NCI-H146 treated with DMSO at 0.1 percent for 48 hours (cell line): Measurements from ENCODE around the gene PDE6B.

Experiments
- DNase-seq: peaks from one replicate; lab custom pipeline; 2025; ENCODE audit not compliant: unreplicated experiment; lab: John Stamatoyannopoulos, UW

PDE6B gene

DNA sequence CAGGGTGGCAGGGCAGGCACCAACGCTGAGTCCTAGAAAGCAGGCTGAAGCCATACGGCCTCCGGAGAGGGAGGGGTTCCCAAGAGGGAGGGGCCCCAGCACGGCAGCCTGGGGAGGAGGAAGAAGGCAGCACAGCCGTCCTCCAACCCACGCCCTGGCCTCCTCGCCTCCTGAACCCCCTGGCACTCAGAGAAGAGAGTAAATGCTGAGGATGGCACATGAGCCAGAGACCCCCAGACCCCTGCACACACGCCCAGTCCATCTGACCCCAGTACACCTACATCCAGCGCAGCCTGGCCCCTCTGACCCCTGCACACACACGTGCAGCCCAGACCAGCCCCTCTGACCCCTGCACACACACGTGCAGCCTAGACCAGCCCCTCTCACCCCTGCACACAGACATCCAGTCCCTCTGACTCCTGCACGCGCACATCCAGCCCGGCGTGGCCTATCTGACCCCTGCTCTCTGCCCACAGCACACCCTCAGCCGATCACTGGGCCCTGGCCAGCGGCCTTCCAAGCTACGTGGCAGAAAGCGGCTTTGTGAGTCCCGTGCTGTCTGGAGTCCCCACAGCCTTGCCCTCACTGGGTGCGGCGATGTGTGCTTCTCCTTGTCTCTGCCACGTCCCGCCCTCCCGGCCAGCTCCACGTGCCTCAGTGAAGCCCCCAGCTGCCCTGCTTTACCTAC is 30.2 kb downstream of the PDE6B start:
- no peak for DNase-seq

DNA sequence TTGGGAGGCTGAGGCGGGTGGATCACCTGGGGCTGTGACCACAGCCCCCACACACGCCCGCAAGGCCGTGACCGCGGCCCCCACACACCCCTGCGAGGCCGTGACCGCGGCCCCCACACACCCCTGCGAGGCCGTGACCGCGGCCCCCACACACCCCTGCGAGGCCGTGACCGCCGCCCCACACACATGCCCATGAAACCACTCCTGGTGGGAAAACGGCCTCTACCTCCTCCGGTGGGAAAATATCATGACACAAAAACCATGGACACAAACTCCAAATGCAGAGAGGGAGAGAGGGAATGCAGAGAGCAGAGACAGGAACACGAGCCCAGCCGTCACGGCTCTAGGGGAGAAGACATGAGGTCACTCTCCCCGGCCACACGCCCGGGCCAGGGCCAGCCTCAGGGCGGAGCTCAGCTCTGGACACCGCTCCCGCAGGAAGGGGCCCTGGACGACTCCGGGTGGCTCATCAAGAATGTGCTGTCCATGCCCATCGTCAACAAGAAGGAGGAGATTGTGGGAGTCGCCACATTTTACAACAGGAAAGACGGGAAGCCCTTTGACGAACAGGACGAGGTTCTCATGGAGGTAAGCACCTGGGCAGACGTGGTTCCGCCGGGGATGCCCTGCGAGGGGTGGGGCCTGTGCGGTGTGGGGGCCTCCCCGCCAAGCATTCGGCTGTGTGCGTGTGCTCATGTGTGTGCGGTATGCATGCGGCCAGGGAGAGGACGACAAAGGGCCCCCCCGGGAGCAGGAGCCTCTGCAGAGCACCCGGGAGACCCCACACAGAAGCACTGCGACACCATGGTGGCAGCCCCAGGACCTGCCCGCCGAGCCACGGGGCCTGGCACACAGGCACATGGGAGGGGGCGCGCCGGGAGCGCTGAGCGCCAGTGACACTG is 31.3 kb downstream of the PDE6B start:
- DNase-seq, result no peak

DNA sequence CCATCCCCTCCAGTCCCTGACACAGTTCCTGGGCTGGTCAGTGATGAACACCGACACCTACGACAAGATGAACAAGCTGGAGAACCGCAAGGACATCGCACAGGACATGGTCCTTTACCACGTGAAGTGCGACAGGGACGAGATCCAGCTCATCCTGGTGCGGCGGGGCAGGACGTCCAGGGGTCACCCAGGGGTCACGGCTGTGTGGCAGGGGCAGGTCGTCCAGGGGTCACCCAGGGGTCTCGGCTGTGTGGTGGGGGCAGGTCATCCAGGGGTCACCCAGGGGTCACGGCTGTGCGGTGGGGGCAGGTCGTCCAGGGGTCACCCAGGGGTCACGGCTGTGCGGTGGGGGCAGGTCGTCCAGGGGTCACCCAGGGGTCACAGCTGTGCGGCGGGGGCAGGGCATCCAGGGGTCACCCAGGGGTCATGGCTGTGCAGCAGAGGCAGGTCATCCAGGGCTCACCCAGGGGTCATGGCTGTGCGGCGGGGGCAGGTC is 32.0 kb downstream of the PDE6B start:
- no peak for DNase-seq

DNA sequence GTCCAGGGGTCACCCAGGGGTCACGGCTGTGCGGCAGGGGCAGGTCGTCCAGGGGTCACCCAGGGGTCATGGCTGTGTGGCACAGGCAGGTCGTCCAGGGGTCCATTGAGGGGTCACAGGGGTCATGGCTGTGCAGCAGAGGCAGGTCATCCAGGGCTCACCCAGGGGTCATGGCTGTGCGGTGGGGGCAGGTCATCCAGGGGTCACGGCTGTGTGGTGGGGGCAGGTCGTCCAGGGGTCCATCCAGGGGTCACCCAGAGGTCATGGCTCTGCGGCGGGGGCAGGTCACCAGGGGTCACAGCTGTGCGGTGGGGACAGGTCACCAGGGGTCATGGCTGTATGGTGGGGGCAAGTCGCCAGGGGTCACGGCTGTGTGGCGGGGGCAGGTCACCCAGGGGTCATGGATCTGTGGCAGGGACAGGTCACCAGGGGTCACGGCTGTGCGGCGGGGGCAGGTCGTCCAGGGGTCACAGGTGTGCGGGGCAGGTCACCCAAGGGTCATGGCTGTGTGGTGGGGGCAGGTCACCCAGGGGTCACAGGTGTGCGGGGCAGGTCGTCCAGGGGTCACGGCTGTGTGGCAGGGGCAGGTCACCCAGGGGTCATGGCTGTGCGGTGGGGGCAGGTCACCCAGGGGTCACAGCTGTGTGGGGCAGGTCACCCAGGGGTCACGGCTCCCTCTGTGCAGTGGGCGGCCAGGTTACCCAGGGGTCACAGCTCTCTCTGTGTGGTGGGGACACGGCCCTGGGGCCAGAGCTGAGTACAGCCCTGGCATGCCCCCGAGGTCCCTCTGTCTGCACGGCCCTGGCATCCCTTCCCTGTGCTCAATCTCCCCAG is 32.7 kb downstream of the PDE6B start:
- no peak for DNase-seq

DNA sequence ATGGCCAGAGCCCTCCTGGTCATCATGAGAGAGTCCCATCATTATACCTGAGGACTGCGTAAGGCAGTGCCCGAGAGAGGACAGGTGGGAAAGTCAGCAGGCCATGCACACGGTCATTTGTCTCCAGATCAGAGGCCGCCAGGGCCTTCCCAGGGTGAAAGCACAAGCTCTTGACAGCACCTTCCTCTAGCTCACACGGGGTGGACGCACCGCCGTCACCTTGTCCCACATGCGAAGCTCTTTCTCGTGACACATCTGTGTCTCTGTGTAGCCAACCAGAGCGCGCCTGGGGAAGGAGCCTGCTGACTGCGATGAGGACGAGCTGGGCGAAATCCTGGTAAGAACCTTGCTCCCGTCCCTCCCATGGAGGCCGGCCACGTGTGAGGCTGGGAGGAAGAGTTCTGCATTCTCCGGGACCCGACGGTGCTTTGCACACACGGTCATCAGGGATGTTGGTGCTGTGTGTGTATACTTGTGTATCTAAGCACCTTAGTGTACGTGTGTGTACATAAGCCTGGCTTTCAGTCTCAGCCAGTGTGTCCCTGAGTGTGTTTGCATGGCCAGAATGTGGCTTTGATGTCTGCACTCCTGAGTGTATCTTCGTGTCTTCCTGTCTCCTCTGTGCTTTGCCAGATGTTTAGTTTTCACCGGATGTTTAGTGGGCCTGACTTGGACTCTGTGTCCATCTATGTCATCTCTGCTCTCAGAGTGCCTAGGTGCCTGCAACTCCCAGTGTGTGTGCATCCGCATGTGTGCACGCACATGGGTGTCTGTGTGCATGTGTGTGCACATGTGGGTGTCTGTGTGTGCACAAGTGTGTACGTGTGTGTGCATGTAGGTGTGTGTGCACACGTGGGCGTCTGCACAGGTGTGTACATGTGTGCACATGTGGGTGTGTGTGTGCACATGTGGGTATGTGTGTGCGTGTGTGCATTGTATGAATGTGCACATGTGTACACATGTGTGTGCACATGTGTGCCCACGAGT is 33.6 kb downstream of the PDE6B start:
- no peak for DNase-seq

DNA sequence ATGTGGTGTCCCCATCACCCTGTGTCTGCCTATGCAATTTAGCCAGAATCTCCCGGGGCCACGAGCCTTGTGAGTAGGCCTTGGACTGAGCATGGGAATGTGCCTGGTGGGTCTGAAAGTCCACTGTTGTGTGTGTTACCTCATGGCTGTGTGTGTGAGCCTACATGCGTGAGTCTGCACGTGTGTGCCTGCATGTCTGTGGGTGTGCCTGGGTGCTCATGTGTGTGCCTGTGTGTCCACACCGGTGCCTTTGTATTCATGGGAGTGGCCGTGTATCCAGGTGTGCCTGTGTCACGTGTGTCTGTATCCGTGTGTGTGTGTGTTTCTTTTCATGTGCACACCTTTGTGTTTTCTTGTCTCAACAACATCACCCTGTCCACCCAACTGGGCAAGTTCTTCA is 34.5 kb downstream of the PDE6B start:
- DNase-seq, result no peak

DNA sequence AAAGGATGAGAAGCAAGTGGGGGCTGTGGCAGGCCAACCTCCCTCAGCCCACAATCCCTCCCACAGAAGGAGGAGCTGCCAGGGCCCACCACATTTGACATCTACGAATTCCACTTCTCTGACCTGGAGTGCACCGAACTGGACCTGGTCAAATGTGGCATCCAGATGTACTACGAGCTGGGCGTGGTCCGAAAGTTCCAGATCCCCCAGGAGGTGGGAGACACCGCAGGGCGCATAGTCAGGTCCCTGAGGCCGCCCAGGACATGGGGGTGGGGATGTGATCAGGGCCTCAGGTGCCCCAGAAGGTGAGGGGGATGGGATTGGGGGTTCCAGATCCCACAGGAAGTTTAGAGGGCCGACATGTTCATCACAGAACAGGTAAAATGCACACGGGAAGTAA is 35.0 kb downstream of the PDE6B start:
- DNase-seq, result no peak

DNA sequence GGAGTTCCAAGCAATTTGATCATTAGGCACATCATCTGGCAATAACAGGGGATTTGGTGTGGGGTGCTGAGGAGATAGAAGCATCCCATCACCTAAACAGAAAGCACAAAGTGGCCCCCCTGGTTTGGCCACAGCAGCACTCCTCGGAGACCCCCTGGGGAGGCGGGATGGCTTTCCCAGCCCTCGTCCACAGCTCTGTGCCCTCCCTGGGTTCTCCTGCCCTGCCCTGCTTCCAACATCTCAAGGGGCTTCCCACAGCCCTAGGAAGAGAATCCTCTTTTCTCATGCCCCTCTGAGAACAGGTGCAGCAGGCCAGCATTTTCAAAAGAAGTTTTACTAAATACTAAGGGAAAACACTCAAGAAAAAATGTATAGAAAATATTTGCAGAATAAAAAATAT is 35.9 kb downstream of the PDE6B start:
- no peak for DNase-seq

DNA sequence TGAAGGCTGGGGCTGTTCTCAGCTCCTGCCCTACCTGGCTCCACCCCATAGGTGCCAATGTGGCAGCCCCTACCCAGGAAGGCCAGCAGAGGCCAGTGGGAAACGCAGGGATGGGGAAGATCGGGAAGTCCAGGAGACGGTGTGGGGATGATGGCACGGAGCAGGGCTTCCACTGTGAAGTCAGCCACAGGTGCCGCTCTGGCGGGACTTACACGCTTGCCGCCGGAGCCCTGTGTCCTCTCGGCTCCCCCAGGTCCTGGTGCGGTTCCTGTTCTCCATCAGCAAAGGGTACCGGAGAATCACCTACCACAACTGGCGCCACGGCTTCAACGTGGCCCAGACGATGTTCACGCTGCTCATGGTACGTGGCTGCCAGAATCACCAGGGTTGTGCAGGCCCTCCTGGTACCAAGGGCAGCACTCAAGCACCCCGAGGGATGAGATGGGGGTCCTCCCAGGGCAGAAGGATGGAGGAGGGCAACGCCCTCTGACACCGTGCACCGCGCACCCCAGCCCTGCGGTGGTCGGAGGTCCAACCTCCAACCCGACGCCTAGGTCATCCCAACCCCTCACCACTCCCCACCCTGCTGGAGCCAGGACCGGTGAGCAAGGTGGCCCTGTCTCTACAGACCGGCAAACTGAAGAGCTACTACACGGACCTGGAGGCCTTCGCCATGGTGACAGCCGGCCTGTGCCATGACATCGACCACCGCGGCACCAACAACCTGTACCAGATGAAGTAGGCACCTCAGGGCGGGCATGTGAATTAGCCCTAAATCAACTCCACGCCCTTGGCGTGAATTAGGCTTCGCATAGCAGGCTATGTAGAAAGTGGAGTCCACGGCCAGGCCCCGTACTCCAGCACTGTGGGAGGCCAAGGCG is 36.7 kb downstream of the PDE6B start:
- DNase-seq, result no peak

DNA sequence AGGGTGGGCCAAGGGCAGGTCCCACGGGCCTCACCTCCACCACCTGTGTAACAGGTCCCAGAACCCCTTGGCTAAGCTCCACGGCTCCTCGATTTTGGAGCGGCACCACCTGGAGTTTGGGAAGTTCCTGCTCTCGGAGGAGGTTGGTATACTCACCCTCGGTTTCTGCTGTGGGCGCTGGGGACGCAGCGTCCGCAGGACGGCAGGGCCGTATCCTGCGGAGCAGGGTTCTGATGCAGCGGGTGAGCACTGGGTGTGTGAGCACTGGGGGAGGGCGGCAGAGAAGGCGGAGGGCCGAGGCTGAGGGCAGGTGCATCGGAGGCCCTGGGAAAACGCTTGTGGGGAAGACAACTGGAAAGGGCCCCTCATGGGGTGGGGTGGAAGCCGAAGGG is 37.7 kb downstream of the PDE6B start:
- no peak for DNase-seq

DNA sequence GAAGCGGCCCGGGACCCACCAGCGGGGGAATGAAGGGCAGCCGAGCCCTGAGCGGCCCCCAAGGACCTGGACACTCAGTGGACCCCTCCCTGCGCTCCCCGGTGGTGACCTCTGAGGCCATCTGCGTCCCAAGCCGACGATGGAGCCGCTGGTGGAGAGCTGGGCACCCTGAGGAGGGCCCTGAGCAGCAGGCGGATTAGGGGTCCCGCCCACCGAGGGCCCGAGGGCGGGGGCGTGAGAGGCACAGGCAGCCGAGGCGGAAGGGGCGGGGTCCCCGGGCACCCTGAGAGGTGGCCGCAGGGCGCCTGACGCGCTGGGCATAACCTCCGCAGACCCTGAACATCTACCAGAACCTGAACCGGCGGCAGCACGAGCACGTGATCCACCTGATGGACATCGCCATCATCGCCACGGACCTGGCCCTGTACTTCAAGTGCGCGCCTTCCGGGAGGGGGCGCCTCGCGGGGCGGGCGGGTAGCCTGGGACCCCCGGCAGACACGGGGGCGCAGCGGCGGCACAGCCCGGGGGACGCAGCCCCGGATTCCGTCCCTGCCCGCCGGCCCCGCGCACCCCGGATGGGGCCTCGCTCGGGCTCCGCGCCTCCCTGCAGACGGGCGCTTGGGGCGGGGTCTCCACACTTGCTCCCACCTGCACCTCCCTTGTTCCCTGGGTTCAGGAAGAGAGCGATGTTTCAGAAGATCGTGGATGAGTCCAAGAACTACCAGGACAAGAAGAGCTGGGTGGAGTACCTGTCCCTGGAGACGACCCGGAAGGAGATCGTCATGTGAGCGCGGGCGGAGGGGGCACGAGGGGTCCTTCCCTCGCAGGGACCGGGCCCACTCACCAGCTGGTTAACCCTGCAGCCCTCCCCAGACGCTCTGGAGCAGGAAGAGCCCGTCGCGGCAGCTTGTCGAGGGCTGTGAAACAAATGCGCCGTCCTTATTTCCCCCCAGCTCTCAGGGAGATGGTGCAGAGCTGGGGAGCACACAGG is 38.4 kb downstream of the PDE6B start:
- DNase-seq, result peak; percentile 50

DNA sequence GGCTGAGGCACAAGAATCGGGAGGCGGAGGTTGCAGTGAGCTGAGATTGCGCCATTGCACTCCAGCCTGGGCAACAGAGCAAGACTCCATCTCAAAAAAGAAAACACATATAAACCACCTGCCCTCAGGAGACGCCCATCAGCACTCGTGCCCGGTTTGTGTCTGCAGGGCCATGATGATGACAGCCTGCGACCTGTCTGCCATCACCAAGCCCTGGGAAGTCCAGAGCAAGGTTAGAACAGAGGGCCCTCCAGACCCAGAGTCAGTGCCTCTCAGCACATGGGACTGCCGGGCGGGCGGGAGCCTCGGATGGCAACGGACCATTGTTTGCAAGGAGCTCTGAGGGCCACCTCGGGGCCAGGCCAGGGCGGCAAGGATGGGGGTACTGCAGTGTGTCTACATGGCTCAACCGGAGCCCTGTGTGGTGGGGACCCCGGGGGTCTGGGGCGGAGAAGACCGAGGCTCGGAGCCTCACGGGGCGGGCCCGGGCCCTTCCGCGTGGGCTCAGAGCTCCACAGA is 39.4 kb downstream of the PDE6B start:
- DNase-seq, result no peak

DNA sequence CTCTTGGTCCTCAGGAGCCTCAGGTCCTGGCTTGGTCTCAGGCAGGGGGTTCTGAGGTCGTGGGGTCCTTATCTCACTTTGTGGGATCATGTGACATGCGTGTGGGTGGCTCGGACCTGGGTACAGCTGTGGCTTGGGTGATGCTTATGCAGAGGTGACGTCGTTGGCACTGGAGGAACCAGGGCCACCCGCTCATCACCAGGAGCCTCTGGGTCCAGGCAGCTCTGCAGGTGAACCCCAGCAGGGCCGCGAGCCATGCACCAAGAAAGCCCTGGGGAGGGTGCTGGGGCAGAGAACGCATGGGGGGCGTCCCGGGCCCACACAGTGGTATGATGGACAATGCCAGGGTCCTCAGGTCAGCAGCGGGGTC is 40.0 kb downstream of the PDE6B start:
- DNase-seq, result no peak

DNA sequence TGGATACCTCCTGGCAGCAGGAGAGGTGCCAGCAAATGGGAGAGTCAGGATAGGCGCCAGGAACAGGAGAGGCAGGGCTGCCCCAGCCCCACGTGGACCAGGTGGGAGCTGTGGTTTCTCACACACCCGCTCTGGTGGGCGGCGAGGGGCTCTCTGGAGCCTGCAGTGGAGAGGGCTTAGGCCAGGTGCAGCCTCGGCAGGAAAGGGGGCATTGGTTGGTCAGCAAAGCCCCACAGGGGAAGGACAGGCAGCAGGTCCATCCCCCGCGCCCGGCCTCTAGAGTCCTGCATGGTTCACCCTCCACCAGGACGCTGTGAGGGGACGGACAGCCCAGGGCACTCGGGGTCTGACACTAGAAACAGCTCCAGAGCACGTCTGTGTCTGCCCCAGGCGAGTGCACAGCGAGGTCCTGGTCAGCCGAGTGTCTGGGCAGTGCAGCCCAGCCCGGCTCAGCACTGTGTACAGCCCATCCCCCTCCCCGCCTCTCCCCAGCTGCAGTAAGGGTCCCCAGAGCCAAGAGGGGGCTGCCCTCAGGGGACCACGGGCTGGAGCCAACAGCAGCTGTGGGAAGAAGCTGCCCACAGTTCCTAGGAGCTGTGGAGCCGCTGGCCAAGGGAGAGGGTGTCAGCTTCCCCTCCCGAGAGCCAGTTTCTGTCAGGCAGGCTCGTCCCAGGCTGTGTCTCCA is 40.5 kb downstream of the PDE6B start:
- no peak for DNase-seq

DNA sequence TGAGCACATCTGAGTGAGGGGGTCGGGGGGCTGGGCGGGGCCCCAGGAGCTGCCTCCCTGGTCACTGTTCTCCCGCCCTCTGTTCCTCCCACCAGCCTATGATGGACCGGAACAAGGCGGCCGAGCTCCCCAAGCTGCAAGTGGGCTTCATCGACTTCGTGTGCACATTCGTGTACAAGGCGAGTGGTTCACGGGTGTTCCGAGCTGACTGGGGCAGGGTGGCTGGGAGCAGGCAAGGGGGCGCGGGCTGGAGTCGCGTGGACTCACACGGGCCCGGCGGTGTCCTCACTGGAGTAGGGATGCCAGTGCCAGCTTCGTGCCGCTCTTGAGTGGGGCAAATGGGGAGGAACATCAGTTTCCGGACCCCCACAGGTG is 41.0 kb downstream of the PDE6B start:
- no peak for DNase-seq

DNA sequence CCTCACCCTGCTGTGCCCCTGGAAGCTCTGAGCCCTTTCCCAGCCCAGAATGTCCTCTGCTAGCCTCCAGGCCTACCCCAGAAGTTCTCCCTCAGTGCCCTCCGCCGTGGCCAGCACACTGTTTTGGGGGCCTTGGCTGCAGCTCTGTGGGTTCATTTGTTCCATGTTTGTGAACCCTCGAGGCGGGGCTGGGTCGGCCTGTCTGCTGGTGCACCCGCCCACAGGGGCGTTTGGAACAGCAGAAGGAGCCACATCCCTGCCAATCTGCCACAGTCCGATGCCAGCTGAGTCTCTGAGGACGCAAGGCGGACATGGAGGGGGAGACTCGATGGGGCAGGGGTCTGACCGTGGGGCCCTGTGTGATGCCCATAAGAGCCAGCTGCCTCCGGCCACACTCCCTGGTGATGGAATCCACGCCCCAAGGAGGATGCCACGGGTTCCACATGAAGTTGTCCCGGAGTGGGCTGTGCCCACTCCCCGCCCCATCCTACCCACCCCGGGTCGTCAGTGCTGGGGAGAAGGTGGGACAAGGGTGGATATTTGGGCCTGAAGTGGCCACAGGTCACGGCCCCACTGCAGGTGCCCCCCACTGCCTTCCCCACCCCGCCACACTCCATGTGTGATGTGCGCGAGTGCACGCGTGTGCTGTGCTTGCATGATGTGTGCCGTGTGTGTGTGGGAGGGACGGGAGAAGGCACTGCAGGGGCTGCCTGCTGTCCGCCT is 41.6 kb downstream of the PDE6B start:
- no peak for DNase-seq

DNA sequence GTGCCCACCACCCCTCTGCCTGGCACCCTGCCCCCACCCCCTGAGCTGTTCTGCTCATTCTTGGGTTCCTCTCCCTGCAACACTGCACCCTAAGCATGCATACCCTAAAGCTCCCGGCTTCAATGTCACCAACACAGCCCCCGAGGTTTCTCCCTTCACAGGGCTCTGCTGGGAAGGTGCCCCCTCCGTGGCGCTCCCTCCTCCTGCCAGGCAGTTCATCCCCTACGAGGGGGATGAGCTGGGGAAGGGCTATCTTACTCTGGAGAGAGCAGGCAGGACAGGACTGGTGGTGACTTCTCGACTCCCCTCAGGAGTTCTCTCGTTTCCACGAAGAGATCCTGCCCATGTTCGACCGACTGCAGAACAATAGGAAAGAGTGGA is 42.2 kb downstream of the PDE6B start:
- no peak for DNase-seq
